HCT116 (cell line): ENCODE results near the gene HEXD. TPM values are rescaled to one million over a fixed set of nuclear protein-coding genes. Genes with fewer than 3 reads are reported as not detected.

ENCODE experiments used
- ATAC-seq: fragments of 200-7000 bp; cut with Tn5 transposase; 2 replicates; pipeline ENCODE4 v1.9.1; 2020; ENCODE audit warnings: mild to moderate bottlenecking, moderate library complexity
- BruUV-seq: library from RNA; stranded (reverse); fragments of 400-500 nt; replicated peaks from 2 replicates; lab custom pipeline; 2021; lab: Mats Ljungman, UMichigan
- CTCF ChIA-PET: fragments of 300-600 bp; sonication (Branson Sonifier 250); formaldehyde crosslinking; loops from one replicate; lab custom pipeline; 2021; ENCODE audit warnings: antibody characterized with exemption; lab: Charles Lee
- POLR2A ChIA-PET: fragments of 300-600, 350-600 bp; sonication (Branson Sonifier 250); formaldehyde crosslinking; loops from one replicate; lab custom pipeline; 2021; ENCODE audit warnings: antibody characterized with exemption; lab: Charles Lee
- RAD21 ChIA-PET, 2 experiments: fragments of 300-600 bp; sonication (Branson Sonifier 250); formaldehyde crosslinking; loops; one replicate each; lab custom pipeline; 2023; ENCODE audit warnings: low total read pairs in 2 of 2; ENCODE audit not compliant: uncharacterized antibody in 2 of 2, unreplicated experiment in 2 of 2, low non-redundant PET in 1 of 2; lab: Charles Lee
- DNase-seq: peaks from one replicate; pipeline ENCODE4 v3.0.0-alpha.2; 2010; ENCODE audit warnings: low read depth, low spot score
- H2AFZ ChIP-seq: fragments of 200-600 bp; shearing (Covaris generic), sonication (generic); 2 replicates; pipeline ENCODE4 v1.6.1; 2017; ENCODE audit warnings: low read depth, mixed run types, mixed read lengths, antibody characterized with exemption, low read length; ENCODE audit not compliant: poor library complexity, severe bottlenecking
- H3K27ac ChIP-seq: 2 replicates; pipeline ENCODE4 v1.5.1; 2012; ENCODE audit warnings: low read depth, low read length
- H3K27me3 ChIP-seq: fragments of 200-600 bp; sonication (generic); 2 replicates; pipeline ENCODE4 v1.6.1; 2016; ENCODE audit warnings: mixed run types, low read length, mixed read lengths; ENCODE audit not compliant: insufficient read depth
- H3K36me3 ChIP-seq, 2 experiments: fragments of 200-500 bp in 1 of 2; fragments of 200-600 bp in 1 of 2; sonication (Bioruptor generic) in 1 of 2; sonication (generic) in 1 of 2; 2 replicates each; pipeline versions ENCODE4 v1.5.1 to v1.6.1; 2014 to 2016; ENCODE audit warnings: low read length in 2 of 2, inconsistent platforms in 1 of 2, mixed read lengths in 1 of 2, mixed run types in 1 of 2; ENCODE audit not compliant: insufficient read depth in 2 of 2, control insufficient read depth in 1 of 2
- H3K4me1 ChIP-seq, 2 experiments: fragments of 200-600 bp in 1 of 2; sonication (generic) in 1 of 2; 2 replicates each; pipeline versions ENCODE4 v1.5.1 to v1.6.1; 2012 to 2017; ENCODE audit warnings: low read length in 2 of 2, inconsistent platforms in 1 of 2, mild to moderate bottlenecking in 1 of 2, mixed read lengths in 1 of 2, mixed run types in 1 of 2, moderate library complexity in 1 of 2; ENCODE audit not compliant: insufficient read depth in 2 of 2, control insufficient read depth in 1 of 2
- H3K4me2 ChIP-seq: fragments of 200-600 bp; sonication (generic); 2 replicates; pipeline ENCODE4 v1.6.1; 2017; ENCODE audit warnings: mixed run types, low read length, mixed read lengths
- H3K4me3 ChIP-seq, 2 experiments: fragments of 200-600 bp in 1 of 2; sonication (generic) in 1 of 2; replicated peaks in 1 of 2; 2 replicates each; pipeline ENCODE4 v1.5.1; 2011 to 2016; ENCODE audit warnings: low read length in 2 of 2, control low read depth in 1 of 2, low read depth in 1 of 2, mild to moderate bottlenecking in 1 of 2, mixed read lengths in 1 of 2, mixed run types in 1 of 2
- H3K79me2 ChIP-seq: fragments of 200-600 bp; sonication (generic); 2 replicates; pipeline ENCODE4 v1.6.1; 2017; ENCODE audit warnings: mild to moderate bottlenecking, mixed run types, low read length, moderate library complexity, mixed read lengths; ENCODE audit not compliant: insufficient read depth
- H3K9ac ChIP-seq: fragments of 200-600 bp; sonication (generic); 2 replicates; pipeline ENCODE4 v1.6.1; 2016; ENCODE audit warnings: low read length, mixed read lengths
- H3K9me2 ChIP-seq: fragments of 200-600 bp; sonication (generic), shearing (Covaris generic); 2 replicates; pipeline ENCODE4 v1.6.1; 2017; ENCODE audit warnings: mixed run types, mild to moderate bottlenecking, moderate library complexity; ENCODE audit not compliant: insufficient read depth
- H3K9me3 ChIP-seq, 2 experiments: fragments of 200-500 bp in 1 of 2; fragments of 200-600 bp in 1 of 2; sonication (Bioruptor generic) in 1 of 2; sonication (generic) in 1 of 2; 2 replicates each; pipeline ENCODE4 v1.6.1; 2014 to 2017; ENCODE audit warnings: low read length in 2 of 2, mixed read lengths in 2 of 2, inconsistent platforms in 1 of 2, low read depth in 1 of 2, mild to moderate bottlenecking in 1 of 2, mixed run types in 1 of 2, moderate library complexity in 1 of 2; ENCODE audit not compliant: control insufficient read depth in 1 of 2, insufficient read depth in 1 of 2
- H4K20me1 ChIP-seq: fragments of 200-600 bp; sonication (generic), shearing (Covaris generic); 2 replicates; pipeline ENCODE4 v1.6.1; 2017; ENCODE audit warnings: mixed run types, mild to moderate bottlenecking, moderate library complexity; ENCODE audit not compliant: insufficient read depth
- CBX3 ChIP-seq: IDR thresholded peaks from 2 replicates; pipeline ENCODE4 v1.6.1; 2012; ENCODE audit warnings: low read depth
- CEBPB ChIP-seq: IDR thresholded peaks from 2 replicates; pipeline ENCODE4 v1.6.1; 2012; ENCODE audit warnings: low read depth
- SP1 ChIP-seq: IDR thresholded peaks from 2 replicates; pipeline ENCODE4 v1.6.1; 2012; ENCODE audit warnings: low read depth
- SRF ChIP-seq: IDR thresholded peaks from 2 replicates; pipeline ENCODE4 v1.6.1; 2012; ENCODE audit warnings: low read depth
- YY1 ChIP-seq: IDR thresholded peaks from 2 replicates; pipeline ENCODE4 v1.6.1; 2011; ENCODE audit warnings: low read length, low read depth, moderate library complexity, mild to moderate bottlenecking; ENCODE audit not compliant: insufficient replicate concordance; ENCODE audit errors: extremely low read depth
- intact Hi-C: fragments of 100-400 bp; cut with micrococcal nuclease; formaldehyde crosslinking; loops from 2 replicates; pipeline ENCODE4 v1.10.0; 2022
- total RNA-seq: library from RNA; stranded (reverse); gene quantifications from one replicate; pipeline ENCODE4 v1.2.1, GENCODE V29; 2021; ENCODE audit not compliant: unreplicated experiment
- TF ChIP-seq, protein P1 (sequence below): IDR thresholded peaks from 2 replicates; pipeline ENCODE4 v1.6.1; 2011; ENCODE audit warnings: mild to moderate bottlenecking, low read length, moderate library complexity; ENCODE audit not compliant: insufficient replicate concordance; ENCODE audit errors: extremely low read depth
- TF ChIP-seq, protein P2 (sequence below), 3 experiments: fragments of 200-600 bp in 1 of 3; sonication (generic) in 1 of 3; IDR thresholded peaks in 2 of 3; conservative IDR thresholded peaks in 1 of 3; 2 replicates each; pipeline ENCODE4 v1.5.1; 2012 to 2017; ENCODE audit warnings: low read depth in 2 of 3, low read length in 2 of 3, antibody characterized with exemption in 1 of 3, borderline replicate concordance in 1 of 3, control low read depth in 1 of 3, mild to moderate bottlenecking in 1 of 3, mixed read lengths in 1 of 3, mixed run types in 1 of 3, moderate library complexity in 1 of 3; ENCODE audit not compliant: insufficient read depth in 1 of 3

The HEXD gene
- total RNA-seq, 1 experiment from 2014 or later: 45.2 TPM

DNA sequence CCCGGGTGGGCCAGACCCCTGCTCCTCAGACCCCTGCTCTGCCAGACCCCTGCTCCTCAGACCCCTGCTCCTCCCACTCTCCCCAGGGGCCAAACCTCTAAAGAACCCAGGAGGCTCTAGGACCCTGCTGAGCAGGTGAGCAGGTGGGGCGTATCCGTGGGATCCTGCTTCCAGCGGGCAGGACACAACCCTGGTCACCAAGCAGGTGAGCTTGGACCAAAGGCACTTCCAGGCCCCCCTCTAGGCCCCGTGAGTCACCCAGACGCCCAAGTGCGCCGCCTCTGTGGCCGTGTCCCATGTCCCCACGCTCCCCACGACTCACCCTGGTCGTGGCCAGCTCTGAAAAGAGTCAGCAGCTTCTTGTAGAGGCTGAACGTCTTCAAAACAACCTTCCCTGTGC is 27.4 kb downstream of the HEXD start:
- H3K79me2 ChIP-seq: peaks cover 15% of the 10 kb centered on the region
- ATAC-seq: no peak
- ChIA-PET CTCF (no interaction called here), POLR2A (no interaction called here), RAD21 (no interaction called here)
- H4K20me1 ChIP-seq: no peaks in the 10 kb centered on the region
- peaks cover 0 to 17% of the 10 kb centered on the region in 2 experiments; a peak in 1 of 4 replicates for H3K36me3 ChIP-seq
- no peaks in the 10 kb centered on the region for H3K9me2 ChIP-seq
- H3K4me2 ChIP-seq: no peak overlapping the region
- peaks cover 4 to 10% of the 10 kb centered on the region in 2 experiments; a peak in 3 of 4 replicates for H3K4me1 ChIP-seq
- no peak overlapping the region for H3K4me3 ChIP-seq
- TF ChIP-seq YY1: no peak
- no peak for TF ChIP-seq CBX3
- no peak for TF ChIP-seq SP1
- TF ChIP-seq CEBPB: no peak
- TF ChIP-seq, protein P1, sequence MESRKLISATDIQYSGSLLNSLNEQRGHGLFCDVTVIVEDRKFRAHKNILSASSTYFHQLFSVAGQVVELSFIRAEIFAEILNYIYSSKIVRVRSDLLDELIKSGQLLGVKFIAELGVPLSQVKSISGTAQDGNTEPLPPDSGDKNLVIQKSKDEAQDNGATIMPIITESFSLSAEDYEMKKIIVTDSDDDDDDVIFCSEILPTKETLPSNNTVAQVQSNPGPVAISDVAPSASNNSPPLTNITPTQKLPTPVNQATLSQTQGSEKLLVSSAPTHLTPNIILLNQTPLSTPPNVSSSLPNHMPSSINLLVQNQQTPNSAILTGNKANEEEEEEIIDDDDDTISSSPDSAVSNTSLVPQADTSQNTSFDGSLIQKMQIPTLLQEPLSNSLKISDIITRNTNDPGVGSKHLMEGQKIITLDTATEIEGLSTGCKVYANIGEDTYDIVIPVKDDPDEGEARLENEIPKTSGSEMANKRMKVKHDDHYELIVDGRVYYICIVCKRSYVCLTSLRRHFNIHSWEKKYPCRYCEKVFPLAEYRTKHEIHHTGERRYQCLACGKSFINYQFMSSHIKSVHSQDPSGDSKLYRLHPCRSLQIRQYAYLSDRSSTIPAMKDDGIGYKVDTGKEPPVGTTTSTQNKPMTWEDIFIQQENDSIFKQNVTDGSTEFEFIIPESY: no peak
- TF ChIP-seq SRF: no peak
- peak overlapping the region; percentile 12; the same call in 1 of the 2 replicates for H3K27ac ChIP-seq
- H3K9me3 ChIP-seq: no peaks in the 10 kb centered on the region
- intact Hi-C loops: no loop called here
- no peaks in the 10 kb centered on the region for H3K27me3 ChIP-seq
- no peak overlapping the region for H2AFZ ChIP-seq
- DNase-seq: no peak
- H3K9ac ChIP-seq: no peak overlapping the region
- no TSS peak for BruUV-seq

DNA sequence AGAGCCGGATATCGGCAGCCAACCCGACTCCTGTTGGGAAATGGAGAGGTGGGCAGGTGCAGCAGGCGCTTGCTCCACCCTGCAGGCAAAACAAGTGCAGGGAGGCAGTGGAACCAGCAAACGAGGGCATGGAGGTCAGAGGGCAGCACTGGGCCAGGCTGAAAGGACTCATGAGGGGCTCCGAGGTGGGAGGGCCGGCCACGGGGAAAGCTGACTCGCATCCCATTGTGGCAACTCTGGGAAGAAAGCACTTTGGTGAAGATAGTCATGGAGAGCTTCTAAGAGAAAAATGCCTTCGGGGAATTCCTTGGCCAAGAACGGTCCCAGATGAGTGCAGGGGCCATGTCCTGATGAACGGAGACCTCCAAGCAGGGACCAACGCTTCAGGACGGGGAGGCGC is 28.0 kb downstream of the HEXD start:
- Histone ChIP-seq H3K27ac (no peak overlapping the region), H3K36me3 (peaks cover 0 to 17% of the 10 kb centered on the region in 2 experiments; a peak in 1 of 4 replicates), H4K20me1 (no peaks in the 10 kb centered on the region), H3K9me3 (no peaks in the 10 kb centered on the region), H3K9ac (no peak overlapping the region), H3K9me2 (no peaks in the 10 kb centered on the region), H3K4me2 (no peak overlapping the region), H3K79me2 (peaks cover 15% of the 10 kb centered on the region), H3K4me3 (no peak overlapping the region), H2AFZ (no peak overlapping the region), H3K27me3 (no peaks in the 10 kb centered on the region), H3K4me1 (peaks cover 6 to 15% of the 10 kb centered on the region in 2 experiments)
- ChIA-PET CTCF (no interaction called here), RAD21 (no interaction called here), POLR2A (no interaction called here)
- no peak for ATAC-seq
- DNase-seq: no peak
- no TSS peak for BruUV-seq
- intact Hi-C loops: no loop called here
- TF ChIP-seq, protein P2, sequence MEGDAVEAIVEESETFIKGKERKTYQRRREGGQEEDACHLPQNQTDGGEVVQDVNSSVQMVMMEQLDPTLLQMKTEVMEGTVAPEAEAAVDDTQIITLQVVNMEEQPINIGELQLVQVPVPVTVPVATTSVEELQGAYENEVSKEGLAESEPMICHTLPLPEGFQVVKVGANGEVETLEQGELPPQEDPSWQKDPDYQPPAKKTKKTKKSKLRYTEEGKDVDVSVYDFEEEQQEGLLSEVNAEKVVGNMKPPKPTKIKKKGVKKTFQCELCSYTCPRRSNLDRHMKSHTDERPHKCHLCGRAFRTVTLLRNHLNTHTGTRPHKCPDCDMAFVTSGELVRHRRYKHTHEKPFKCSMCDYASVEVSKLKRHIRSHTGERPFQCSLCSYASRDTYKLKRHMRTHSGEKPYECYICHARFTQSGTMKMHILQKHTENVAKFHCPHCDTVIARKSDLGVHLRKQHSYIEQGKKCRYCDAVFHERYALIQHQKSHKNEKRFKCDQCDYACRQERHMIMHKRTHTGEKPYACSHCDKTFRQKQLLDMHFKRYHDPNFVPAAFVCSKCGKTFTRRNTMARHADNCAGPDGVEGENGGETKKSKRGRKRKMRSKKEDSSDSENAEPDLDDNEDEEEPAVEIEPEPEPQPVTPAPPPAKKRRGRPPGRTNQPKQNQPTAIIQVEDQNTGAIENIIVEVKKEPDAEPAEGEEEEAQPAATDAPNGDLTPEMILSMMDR (IDR thresholded peaks at IDR 0.05 in 2 of 3, conservative IDR thresholded peaks at IDR 0.05 in 1 of 3; ENCODE audit: borderline replicate concordance in 1 of 3, insufficient read depth in 1 of 3, low read depth in 2 of 3, low read length in 2 of 3): no peak
- TF ChIP-seq SP1: no peak
